Measurements from ENCODE around the gene MNAT1.

MNAT1 gene

GRCh38 chr14:60971271-60971670 lies 236.7 kb downstream of the MNAT1 start:
- no peak for DNase-seq

DNA sequence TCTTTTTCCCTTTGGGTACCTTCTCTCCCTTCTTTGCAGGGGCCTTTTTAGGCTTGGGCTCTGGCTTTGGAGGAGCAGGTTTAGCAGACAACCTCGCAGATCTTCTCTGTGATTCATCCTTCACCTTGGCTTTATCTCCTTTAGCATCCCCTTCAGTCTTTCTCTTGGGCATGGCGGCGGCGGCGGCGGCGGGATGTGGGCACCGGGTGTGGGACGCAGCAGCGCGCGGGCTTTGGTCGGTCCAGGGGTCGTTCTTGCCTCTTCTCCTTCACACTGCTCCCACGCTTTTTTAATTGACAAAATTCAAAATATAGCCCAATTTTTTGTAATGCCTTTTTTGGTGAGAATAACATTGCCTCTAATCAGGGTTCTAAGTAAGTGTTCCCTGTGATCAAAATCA lies 237.7 kb downstream of the MNAT1 start:
- DNase-seq, result no peak

DNA sequence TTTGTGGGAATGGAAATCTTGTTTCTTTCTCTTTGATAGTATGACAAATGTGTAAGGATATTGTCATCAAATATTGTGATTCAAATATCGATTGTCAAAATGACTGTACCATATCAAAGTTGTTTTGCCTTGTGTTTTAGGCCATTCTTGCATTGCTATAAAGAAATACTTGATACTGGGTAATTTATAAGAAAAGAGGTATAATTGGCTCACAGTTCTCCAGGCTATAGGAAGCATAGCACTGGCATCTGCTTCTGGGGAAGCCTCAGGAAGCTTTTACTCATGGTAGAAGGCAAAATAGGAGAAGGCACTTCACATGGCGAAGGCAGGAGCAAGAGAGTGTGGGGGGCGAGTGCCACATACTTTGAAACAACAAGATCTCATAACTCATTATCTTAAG lies 238.5 kb downstream of the MNAT1 start:
- DNase-seq, result no peak

GRCh38 chr14:60974090-60974651 lies 239.6 kb downstream of the MNAT1 start:
- no peak for DNase-seq

DNA sequence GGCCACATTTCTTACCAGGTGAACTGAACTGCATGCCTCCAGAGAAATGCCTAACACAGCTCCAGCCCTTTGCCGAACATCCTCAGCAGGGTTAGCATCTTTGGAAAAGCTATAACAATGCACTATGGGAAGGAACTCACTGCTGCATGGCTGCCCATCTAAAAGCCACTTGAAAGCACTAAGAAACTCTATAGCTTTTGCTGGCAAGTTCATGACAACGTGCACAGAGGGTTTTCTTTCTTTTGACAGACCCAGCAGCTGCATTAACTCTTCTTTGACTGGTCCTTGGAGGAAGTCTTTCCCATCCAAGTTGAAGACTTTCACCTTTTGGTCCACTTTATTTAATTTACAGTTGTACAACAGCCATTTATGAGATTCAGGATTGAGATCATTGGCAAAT lies 241.0 kb downstream of the MNAT1 start:
- DNase-seq, result peak; percentile 80

- no peak for DNase-seq
Observed at GRCh38 chr14:60977847-60978246, 243.3 kb downstream of the MNAT1 start.

DNA sequence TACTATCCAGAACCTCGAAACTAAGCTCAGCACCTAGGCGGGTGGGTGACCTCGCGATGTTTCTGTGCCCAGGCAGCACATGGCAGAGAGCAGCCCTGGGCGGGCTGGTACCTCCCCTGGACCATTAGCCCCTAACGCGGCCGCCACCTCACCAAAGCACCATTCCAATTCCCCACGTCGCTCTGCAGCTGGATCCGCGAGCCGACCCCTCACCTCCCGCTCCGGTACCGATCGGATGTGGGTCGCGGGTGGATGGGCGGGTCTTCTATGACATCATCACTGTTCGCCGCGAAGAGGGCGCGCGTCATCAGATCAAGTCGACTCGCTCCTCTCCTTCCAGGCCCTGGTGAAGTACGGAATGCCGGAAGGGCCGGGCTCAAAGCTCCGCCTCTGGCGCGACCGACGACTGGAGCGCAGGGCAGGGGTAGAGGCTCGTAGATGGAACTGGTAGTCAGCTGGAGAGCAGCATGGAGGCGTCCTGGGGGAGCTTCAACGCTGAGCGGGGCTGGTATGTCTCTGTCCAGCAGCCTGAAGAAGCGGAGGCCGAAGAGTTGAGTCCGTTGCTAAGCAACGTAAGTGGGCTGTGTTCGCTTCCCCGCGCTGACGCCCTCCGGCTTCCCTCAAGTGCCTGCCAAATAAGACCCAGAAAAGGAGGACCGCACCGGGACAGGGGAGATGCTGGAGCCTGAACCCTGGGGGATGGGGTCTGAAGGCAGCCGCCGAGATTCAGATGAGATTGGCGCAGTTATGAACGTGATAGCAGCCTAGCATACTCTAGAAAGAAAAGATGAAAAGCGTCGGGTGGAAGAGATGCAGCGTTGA lies 246.5 kb downstream of the MNAT1 start, which contains the start of the genes SLC38A6 and TRMT5:
TSS of gene SLC38A6 (plus strand) at position 435 of the 822 bp plus-strand sequence. CDS start at position 468, 33 bp downstream.
TSS of gene TRMT5 (minus strand) at position 269 of the 822 bp plus-strand sequence. CDS start at position 163, 106 bp downstream.
- DNase-seq, result peak; percentile 73

GRCh38 chr14:60981633-60982455 lies 247.3 kb downstream of the MNAT1 start:
- DNase-seq, result no peak

- no peak for DNase-seq
Observed at GRCh38 chr14:60984196-60984595, 249.6 kb downstream of the MNAT1 start.

GRCh38 chr14:60986500-60986899 lies 251.9 kb downstream of the MNAT1 start:
- DNase-seq, result no peak

GRCh38 chr14:60989599-60989998 lies 255.0 kb downstream of the MNAT1 start:
- no peak for DNase-seq

GRCh38 chr14:60998617-60999016 lies 264.1 kb downstream of the MNAT1 start:
- no peak for DNase-seq

GRCh38 chr14:60999536-60999935 lies 265.0 kb downstream of the MNAT1 start:
- DNase-seq, result no peak

DNA sequence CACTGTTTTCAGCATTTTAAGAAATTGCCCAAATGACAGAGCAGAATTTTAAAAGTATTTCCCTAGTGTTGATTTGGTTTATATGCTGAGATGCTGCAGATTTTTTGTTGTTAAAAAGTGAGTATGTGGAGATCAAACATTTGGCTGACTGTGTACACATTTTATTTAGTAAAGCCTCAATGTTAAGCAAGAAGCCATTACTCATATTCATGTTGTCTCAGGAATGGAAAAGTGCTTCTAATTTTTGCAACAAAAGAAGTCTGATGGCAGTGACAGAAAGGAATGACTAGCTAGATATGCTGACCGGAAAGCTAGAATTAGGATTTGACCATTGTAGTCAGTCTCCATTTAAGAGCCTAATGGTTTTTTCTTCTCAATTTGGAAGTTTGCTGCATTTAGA lies 269.0 kb downstream of the MNAT1 start:
- no peak for DNase-seq

DNA sequence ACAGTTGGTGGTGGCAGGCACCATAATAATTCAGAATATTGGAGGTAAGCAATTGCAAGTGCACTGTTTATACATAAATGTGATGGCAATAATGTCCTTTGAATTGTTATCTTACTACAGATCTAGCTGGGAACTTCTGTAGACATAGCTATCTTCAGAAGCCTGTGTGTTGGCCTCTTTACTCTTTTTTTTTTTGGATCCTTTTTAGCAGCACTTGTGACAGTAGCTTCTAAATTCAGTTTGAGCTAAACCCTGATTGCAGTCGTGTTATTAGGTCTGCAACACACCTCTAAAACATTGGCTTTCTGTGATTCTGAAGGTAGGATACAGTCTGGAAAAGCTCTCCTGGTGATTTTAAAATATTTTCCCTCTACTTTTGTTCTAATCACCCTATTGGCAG lies 285.0 kb downstream of the MNAT1 start:
- no peak for DNase-seq

Measured in NCI-H187 treated with DMSO at 0.1 percent for 48 hours (cell line).